IPS-18c (cell line): ENCODE results near the gene ADTRP.

Experiments used
- H3K4me3 ChIP-seq: 2 replicates; pipeline ENCODE4 v1.7.0; 2013; ENCODE audit warnings: low read depth, mild to moderate bottlenecking, low read length, moderate library complexity; ENCODE audit not compliant: insufficient read depth
- H3K9me3 ChIP-seq: one replicate; pipeline ENCODE4 v1.6.1; 2013; ENCODE audit warnings: mild to moderate bottlenecking, low read length, moderate library complexity; ENCODE audit not compliant: control insufficient read depth, insufficient read depth

The ADTRP gene, protein sequence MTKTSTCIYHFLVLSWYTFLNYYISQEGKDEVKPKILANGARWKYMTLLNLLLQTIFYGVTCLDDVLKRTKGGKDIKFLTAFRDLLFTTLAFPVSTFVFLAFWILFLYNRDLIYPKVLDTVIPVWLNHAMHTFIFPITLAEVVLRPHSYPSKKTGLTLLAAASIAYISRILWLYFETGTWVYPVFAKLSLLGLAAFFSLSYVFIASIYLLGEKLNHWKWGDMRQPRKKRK

DNA sequence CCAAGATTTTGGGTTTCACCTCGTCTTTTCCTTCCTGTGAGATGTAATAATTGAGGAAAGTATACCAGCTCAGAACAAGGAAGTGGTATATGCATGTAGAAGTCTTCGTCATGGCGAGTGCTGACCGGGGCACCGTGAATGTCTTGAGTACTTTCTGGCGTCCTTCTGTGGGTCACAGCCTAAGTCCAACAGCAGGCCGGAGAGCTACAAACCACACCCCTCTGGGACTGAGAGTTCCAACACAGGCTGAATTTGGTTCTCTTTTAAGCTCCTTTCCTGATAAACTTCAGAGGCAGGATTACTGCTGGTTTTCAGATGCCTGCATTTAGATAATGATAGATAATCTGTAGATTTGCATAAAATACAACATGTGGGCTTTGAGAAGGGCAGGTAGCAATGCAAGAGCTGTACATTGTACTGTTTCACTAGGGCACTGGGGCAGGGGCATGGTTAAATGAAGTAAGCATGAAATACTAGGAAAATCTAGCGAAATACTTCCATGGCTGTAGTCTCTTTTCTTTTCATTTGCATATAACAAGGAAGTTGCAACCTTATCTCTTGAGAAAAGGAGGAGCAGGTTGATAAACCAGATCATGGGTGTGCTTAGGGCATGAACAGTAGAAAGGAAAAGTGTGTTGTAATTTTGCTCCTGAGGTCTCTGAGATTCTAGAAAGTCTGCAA is at the start of gene ADTRP:
Gene ADTRP, minus strand, starts transcription at position 156 of the 681 bp plus-strand sequence. Its CDS starts 44 bp downstream, at position 112.
- no peak within 1 kb of the TSS for H3K4me3 ChIP-seq
- peaks cover 2% of the 10 kb centered on the region for H3K9me3 ChIP-seq

DNA sequence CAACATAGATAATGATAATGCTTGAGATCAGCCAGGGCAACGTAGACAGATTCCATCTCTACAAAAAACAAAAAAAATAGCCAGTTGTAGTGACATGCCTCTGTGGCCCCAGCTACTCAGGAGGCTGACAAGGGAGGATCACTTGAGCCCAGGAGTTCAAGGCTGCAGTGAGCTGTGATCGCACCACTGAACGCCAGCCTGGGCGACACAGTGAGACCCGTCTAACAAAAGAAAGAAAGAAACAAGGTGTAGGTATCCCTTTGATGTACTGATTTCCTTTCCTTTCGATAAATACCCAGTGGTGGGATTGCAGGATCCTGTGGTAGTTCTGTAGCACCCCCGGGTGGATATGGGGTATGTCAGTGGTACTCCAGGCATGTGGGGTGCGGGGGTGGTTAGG is 48.2 kb upstream of the ADTRP start:
- Histone ChIP-seq H3K9me3 (no peaks in the 10 kb centered on the region), H3K4me3 (no peak overlapping the region)

DNA sequence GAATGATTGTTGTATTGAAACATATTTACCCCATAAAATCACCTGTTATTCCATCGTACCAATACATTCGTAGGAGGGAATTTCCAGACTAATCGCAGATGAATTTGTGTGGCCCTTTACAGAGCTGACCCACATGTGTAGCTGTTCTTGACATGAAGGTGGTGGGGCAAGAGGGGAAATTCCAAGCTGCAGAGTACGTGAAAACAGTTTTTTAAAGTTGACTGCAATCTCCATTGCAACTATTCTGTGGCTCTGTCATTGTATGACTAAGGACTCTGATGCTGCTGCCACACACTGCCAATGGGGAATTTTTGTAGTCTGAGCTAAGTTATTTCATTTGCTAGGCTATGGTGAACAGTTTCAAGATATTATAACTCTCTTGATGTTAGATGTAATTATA is 46.4 kb upstream of the ADTRP start:
- no peaks in the 10 kb centered on the region for H3K9me3 ChIP-seq
- no peak overlapping the region for H3K4me3 ChIP-seq

DNA sequence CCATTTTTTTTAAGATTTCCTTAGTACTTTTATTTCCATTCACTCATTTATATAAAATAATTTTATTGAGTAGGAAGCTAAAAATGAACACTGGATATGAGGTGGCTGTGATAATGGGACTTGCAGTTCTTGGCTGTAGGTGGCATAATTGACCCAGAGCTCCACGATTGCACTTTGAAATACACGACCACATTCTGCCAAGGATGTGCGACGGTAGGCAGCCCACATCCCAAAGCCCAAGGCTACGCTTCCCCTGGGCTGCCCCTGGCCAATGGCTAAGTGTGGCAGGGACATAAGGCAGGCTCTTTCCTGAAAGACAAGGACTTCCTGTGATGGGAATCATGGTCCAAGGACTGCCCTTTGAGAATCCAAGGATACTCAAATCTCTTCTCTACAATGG is 43.7 kb upstream of the ADTRP start:
- no peak overlapping the region for H3K4me3 ChIP-seq
- no peaks in the 10 kb centered on the region for H3K9me3 ChIP-seq

DNA sequence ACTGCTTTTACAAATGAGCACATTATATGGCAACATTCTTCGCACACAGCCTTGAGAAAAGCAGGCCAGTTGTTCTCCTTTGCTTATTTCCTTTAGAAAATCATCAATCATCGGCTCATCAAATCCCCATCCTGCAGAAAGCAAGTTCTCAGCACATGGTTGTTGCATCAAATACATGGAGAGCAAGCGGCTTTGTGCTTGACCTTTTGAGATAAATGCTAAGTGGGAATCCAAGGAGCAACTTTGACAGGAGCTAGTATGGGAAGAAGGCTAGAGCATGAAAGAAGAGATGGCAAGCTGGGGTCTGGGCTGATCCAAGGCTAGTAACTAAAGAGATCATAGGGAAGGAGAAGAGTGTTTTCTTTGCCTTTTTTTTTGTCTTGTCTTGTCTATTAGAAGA is 43.2 kb upstream of the ADTRP start:
- Histone ChIP-seq H3K4me3 (no peak overlapping the region), H3K9me3 (no peaks in the 10 kb centered on the region)

DNA sequence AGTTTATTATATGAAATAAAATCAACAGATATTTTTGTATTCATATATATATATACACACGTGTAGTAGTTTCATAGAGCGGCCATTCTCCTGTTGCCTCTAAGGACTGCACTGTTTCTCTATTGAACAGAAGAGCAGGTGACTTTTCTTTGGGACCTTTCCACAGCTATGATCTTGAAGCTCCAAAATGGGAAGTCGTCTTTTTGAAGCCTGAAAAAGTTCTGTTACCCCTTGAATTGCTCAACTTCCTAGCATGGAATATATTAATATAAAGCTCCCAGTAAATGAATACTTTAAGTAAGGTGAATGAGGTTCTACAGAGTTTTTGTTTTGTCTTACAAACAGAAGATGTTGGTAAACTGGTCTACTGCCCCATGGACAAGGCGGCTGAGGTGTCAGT is 42.2 kb upstream of the ADTRP start:
- Histone ChIP-seq H3K4me3 (no peak overlapping the region), H3K9me3 (no peaks in the 10 kb centered on the region)

DNA sequence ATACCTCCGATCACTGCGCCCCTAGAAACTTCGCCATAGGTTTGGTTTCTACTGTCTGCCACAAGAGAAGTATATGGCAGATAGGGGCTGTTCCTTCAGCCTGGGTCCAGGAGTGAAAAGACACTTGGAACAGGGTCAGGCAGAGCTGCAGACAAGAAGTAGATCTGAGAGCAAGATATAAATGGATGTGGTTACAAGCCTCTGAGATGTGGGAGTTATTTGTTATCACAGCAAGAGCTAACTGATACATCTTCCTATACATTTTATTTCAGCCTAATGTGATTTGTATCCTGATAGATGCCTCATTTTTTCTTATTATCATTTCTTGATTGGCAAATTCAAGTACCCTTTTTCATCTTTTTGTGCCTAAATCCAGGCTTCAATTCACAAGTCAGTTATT is 40.9 kb upstream of the ADTRP start:
- H3K4me3 ChIP-seq: no peak overlapping the region
- no peaks in the 10 kb centered on the region for H3K9me3 ChIP-seq

DNA sequence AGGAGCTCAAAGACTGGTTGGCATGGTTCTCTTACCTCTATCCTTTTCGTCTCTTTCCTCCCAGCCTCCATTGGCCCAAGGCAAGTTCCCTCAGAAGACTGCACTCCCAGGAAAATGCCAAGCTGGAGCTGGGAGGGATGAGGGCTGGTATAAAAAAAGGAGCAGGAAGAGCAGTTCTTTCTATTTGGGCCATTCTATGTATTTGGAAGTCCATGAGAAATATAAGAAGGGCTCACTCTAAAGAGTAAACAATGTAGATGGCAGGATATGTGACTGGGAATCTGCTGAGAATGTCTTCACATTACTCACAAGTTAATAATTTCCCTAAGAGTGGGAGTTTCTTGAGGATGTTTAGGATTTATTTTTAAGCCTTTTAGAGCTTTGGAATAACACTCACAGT is 36.6 kb upstream of the ADTRP start:
- no peak overlapping the region for H3K4me3 ChIP-seq

DNA sequence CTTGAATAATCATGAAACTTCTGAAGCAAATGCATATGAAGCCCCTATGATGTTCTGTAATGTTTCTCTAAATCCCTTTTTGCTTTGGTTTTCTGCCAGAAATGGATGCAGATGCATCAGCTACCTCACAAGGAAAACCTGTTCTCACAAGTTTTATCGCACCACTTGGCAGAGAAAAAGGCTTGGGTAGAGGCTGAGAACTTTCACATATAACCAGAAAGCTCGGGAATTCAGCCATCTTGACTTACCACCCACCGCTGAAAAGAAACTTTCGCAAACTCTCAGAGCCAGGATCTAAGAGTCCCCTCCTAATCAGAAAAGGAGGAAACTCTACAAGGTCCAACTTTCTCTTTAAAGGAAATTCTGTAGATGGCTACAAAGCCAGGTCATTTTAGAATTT is 36.2 kb upstream of the ADTRP start:
- Histone ChIP-seq H3K4me3 (no peak overlapping the region), H3K9me3 (no peaks in the 10 kb centered on the region)

More for the DNA sequence above, 36.6 kb upstream of the ADTRP start:
- no peaks in the 10 kb centered on the region for H3K9me3 ChIP-seq

DNA sequence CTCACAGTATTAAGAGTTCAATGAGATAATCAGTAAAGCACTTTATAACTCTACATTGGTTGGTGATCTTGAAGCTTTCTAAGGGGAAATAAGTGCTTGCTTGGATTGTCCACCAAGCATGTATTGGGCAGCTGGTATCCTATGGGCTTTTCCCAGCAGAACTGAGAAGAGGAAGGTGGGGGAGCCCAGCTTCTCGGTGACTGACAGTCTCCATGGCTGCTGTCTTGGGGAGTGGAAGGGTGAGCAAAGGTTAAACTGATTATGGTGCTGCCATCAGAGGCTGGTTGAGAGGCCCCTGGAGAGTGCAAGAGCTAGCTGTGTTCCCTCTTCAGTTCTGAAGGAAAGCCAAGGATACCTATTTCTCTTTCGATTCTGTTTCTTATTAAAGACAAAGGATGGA is 35.5 kb upstream of the ADTRP start:
- Histone ChIP-seq H3K4me3 (no peak overlapping the region), H3K9me3 (no peaks in the 10 kb centered on the region)

DNA sequence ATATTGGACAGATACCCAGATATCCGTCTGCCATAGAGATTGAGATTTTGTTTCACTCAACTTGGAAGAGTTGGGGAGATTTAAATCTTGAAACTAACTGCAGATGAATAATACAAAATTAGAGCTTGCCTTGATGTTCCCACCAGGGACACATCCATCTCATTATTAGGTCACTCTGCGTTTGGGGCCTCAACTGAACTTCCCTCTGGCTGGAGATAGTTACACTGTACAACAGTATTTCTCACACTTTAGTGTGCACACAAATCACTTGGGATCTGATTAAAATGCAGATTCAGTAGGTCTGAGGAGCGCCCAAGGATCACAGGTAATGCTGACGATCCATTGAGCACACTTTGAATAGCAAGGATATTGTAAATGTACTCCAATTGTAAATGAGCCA is 35.0 kb upstream of the ADTRP start:
- H3K4me3 ChIP-seq: no peak overlapping the region
- no peaks in the 10 kb centered on the region for H3K9me3 ChIP-seq

DNA sequence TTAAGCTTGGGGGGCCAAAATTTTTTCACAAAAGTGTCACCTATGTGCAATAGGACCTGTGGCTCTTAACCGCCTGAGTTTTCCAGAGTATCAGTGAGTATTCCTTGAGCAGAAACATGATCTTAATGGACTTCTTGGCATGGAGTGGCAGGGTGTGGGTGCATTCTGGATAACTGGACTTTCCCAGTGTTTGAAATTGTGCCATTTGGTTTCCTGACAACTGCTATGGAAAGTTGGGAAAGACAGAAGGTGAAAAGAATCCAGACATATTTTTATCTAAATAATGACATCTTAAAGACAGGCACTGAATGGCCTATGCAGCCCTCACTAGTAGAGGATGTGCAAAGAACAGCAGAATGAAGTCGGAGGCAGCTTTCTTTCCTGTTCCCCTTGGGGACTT is 34.3 kb upstream of the ADTRP start:
- Histone ChIP-seq H3K4me3 (no peak overlapping the region), H3K9me3 (no peaks in the 10 kb centered on the region)

DNA sequence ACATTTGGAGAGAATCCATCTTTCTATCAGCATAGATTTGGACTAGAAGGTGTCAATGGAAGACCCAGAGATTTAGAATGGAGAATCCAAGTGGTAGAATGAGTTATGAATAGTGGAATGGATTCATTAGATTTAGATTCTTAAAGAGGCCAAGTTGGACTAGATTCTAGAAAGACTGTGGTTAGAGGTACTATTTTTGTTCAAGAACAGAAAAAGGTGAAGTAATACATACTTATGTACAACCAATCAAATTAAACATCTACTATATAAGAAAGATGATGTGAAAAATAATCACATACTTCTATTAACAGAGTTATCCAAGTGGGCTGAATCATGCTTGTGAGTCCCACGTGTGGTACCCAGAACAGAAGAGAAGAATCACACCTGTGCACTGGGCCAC is 33.8 kb upstream of the ADTRP start:
- H3K4me3 ChIP-seq: no peak overlapping the region

DNA sequence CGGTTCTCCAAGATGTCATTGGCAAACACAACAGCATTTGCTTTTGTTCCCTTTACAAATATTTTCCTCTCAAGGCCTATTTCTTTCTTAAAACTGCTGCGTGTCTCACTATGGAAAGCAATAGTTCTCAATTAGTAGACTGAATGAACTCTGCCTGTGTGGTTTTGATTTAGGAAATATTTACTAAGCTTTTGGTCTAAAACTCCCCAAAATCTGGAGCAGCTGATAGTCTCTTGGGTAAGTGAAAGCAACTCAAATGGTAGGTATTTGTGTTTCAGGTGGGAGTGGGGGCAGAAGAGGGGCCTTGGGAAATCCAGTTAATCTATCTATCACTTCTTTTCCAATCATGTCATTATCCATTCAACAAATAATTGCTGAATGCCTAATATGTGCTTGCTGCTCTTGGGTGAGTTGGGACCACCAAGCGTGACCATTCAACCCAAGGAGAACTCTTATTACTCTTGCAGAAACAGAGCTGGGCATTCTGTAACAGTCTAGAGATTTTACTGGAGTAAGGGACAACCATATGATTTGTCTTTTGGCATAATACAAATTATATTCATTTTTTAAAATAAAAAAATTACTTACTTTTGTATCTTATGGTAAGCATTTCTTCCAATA is 33.2 kb upstream of the ADTRP start:
- Histone ChIP-seq H3K9me3 (no peaks in the 10 kb centered on the region), H3K4me3 (no peak overlapping the region)

More for the DNA sequence above, 33.8 kb upstream of the ADTRP start:
- H3K9me3 ChIP-seq: no peaks in the 10 kb centered on the region

DNA sequence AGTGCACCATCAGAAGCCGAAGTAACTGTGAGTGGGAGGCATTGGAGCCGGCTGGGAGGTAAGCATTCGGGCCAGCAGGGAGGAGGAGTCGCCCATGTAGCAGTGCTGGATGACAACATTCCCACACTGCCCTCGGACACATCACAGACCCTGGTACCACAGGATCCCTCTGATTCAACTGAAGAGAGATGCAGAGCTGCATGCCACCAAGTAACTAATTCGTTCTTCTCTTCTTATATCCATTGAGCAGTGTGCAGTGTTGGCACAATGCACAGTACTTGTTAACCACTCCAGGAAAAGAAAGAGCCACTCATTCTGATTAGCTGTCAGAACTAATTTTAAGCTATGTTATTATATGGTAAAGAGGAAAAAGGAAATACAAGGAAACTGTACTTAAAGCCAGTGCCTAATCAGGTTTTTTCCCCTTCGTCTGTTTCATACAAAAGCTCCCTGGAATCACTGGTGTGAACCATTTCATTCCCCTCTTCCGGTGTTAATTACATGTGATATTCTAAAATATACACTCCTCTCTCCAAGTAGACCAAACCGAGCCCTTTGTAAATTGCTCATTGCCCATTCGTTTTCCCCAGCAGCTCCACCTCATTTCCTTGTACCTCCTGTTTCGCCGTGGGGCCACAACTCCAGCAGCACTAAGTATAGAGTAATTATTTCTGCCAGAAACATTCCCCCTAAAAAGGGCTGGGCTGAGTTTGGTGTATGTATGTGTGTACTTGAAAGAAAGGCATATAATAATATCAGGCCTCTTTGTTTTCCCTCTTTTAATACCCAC is 32.4 kb upstream of the ADTRP start:
- no peaks in the 10 kb centered on the region for H3K9me3 ChIP-seq
- no peak overlapping the region for H3K4me3 ChIP-seq

DNA sequence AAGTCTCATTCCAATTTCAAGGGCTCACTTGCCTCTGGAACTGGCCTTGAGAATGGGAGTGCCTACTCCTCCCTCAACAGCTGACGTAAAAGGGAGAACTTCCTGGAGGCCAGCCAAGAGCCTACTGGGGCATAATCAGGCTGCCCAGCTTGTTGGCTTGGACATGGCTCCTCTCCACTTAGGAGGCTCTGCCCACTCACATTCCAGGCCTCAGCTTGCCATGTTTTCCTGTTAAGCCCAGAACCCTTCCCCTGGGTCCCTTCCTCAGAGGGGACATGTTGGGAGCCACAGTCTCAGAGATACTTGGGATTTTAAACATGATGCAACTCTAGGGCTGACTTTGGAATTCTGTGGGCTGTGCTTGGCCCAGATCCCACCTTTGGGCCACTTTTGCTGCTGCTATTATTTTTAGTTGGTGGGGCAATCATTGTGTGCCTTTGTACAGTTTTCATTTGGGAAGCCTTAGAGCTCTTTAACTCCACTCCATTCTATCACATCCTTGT is 31.5 kb upstream of the ADTRP start:
- no peak overlapping the region for H3K4me3 ChIP-seq
- H3K9me3 ChIP-seq: no peaks in the 10 kb centered on the region

DNA sequence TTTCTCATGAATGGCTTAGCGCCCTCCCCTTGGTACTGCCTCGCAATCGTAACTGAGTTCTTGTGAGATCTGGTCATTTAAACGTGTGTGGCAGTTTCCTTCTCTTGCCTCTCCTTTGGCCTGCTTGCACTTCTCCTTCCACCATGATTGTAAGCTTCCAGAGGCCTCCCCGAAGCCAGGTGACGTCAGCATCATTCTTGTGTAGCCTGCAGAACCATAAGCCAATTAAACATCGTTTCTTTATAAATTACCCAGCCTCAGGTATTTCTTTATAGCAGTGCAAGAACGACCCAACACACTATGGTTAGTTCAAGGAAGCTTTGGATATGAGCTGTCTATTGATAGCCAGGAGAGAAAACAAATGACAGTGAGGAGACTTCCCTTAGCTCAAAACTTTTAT is 29.5 kb upstream of the ADTRP start:
- no peaks in the 10 kb centered on the region for H3K9me3 ChIP-seq
- H3K4me3 ChIP-seq: no peak overlapping the region
